Measurements from ENCODE around the gene AGFG1.

The AGFG1 gene

DNA sequence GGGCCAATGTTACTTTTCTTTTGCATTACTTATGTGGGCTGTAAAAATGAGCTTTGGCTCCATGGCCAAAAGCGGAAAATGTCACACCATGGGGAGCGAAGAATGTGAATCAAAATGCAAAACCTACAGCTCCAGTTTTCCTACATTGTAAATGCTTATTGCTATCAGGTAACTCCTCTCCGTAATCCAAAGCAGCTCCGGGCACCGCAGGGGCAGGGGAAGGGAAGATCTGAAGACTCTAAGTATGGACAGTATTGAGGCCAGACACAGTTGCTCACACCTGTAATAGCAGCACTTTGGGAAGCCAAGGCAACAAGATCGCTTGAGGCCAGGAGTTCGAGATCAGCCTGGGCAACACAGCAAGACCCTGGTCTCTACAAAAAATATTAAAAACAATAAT is 7.1 kb upstream of the AGFG1 start:
- Histone ChIP-seq H3K4me2 (ENCODE audit: low read length) (no peak overlapping the region), H3K9ac (ENCODE audit: low read length) (no peak overlapping the region), H4K8ac (ENCODE audit: low read depth, low read length) (peak overlapping the region; percentile 44), H3K4me3 (ENCODE audit: low read depth, low read length) (no peak overlapping the region), H3K4ac (ENCODE audit: low read depth, low read length) (no peak overlapping the region), H3K36me3 (ENCODE audit: control insufficient read depth in 1 of 2, insufficient read depth in 2 of 2, low read length in 2 of 2) (no peaks in the 10 kb centered on the region), H2BK5ac (ENCODE audit: low read depth, low read length, poor library complexity) (no peak overlapping the region), H3K79me1 (ENCODE audit: low read length) (peaks cover 15% of the 10 kb centered on the region), H3K18ac (ENCODE audit: low read length) (no peak overlapping the region), H2AFZ (ENCODE audit: insufficient read depth, low read length, poor library complexity) (no peak overlapping the region), H3K9me3 (ENCODE audit: insufficient read depth, low read depth, low read length) (no peaks in the 10 kb centered on the region), H3K4me1 (ENCODE audit: control insufficient read depth in 1 of 2, insufficient read depth in 2 of 2, low read length in 2 of 2) (peaks cover 10 to 13% of the 10 kb centered on the region in 2 experiments), H2BK12ac (ENCODE audit: low read length) (no peak overlapping the region), H2AK5ac (ENCODE audit: low read length) (peak overlapping the region; percentile 57), H4K12ac (ENCODE audit: low read depth, low read length) (no peak overlapping the region), H3K14ac (ENCODE audit: low read length) (peak overlapping the region; percentile 42), H3K79me2 (ENCODE audit: control insufficient read depth, insufficient read depth, low read length, poor library complexity) (no peaks in the 10 kb centered on the region), H3K27me3 (ENCODE audit: insufficient read depth, low read length) (no peaks in the 10 kb centered on the region), H2BK120ac (ENCODE audit: insufficient read depth, low read length, poor library complexity) (no peak overlapping the region), H4K91ac (ENCODE audit: low read depth, low read length) (peak overlapping the region; percentile 92), H3K27ac (ENCODE audit: low read depth, low read length) (no peak overlapping the region), H3K23ac (ENCODE audit: low read length) (no peak overlapping the region)
- peak; percentile 65 to 83 for DNase-seq
- no CpG with 5 or more reads among the region's 7 CpGs for WGBS (ENCODE audit: extremely low coverage, insufficient coverage, insufficient read length)

DNA sequence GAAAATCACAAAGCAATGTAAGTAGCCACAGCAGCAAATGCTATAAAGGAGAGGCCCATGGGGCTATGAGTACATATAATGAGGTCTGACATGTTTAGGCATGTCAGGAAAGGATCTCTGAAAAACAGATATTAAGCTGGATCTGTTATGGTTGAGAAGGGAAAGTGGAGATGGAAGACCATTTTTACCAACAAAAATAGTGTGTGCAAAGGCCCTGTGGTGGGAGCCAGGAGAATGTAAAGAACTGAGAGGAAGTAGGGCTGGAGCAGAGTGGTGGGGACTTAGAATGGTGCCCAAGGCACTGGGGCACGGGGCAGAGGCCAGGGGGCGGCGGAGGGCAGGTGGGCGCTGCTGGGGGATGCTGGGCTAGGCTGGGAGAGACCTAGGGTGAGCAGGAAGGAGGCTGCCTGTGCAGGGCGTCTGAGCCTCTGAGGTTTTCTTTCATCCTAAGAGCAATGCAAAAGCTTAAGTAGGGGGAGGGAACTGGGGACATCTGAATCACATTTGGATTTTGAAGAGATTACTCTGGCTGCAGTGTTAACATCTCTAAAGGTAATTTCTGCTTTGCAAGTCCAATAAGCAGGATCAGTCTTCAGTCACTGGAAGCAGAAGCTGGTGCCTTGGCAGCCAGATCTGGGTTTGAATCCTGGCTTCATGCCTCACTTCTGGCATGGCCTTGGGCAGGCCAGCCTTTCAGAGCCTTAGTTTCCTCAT is 4.9 kb upstream of the AGFG1 start:
- H3K79me1 ChIP-seq (ENCODE audit: low read length) = peaks cover 17% of the 10 kb centered on the region
- peaks cover under 1% of the 10 kb centered on the region for H3K79me2 ChIP-seq (ENCODE audit: control insufficient read depth, insufficient read depth, low read length, poor library complexity)
- no CpG with 5 or more reads among the region's 5 CpGs for WGBS (ENCODE audit: extremely low coverage, insufficient coverage, insufficient read length)
- H2BK5ac ChIP-seq (ENCODE audit: low read depth, low read length, poor library complexity) = peak overlapping the region; percentile 85
- H3K9me3 ChIP-seq (ENCODE audit: insufficient read depth, low read depth, low read length) = no peaks in the 10 kb centered on the region
- peak overlapping the region; percentile 30 for H3K18ac ChIP-seq (ENCODE audit: low read length)
- H4K91ac ChIP-seq (ENCODE audit: low read depth, low read length) = peak overlapping the region; percentile 85
- peak overlapping the region; percentile 46 for H2BK120ac ChIP-seq (ENCODE audit: insufficient read depth, low read length, poor library complexity)
- no peak overlapping the region for H3K23ac ChIP-seq (ENCODE audit: low read length)
- H3K36me3 ChIP-seq (ENCODE audit: control insufficient read depth in 1 of 2, insufficient read depth in 2 of 2, low read length in 2 of 2) = no peaks in the 10 kb centered on the region
- H3K4me3 ChIP-seq (ENCODE audit: low read depth, low read length) = no peak overlapping the region
- peak overlapping the region; percentile 68 for H2BK12ac ChIP-seq (ENCODE audit: low read length)
- H3K4ac ChIP-seq (ENCODE audit: low read depth, low read length) = no peak overlapping the region
- H2AK5ac ChIP-seq (ENCODE audit: low read length) = peak overlapping the region; percentile 7
- no peak for DNase-seq
- H3K4me1 ChIP-seq (ENCODE audit: control insufficient read depth in 1 of 2, insufficient read depth in 2 of 2, low read length in 2 of 2) = peaks cover 13 to 17% of the 10 kb centered on the region in 2 experiments
- H4K8ac ChIP-seq (ENCODE audit: low read depth, low read length) = peak overlapping the region; percentile 7
- H2AFZ ChIP-seq (ENCODE audit: insufficient read depth, low read length, poor library complexity) = no peak overlapping the region
- H3K27ac ChIP-seq (ENCODE audit: low read depth, low read length) = peak overlapping the region; percentile 80
- no peaks in the 10 kb centered on the region for H3K27me3 ChIP-seq (ENCODE audit: insufficient read depth, low read length)
- peak overlapping the region; percentile 17 for H3K4me2 ChIP-seq (ENCODE audit: low read length)
- peak overlapping the region; percentile 73 for H3K14ac ChIP-seq (ENCODE audit: low read length)
- H4K12ac ChIP-seq (ENCODE audit: low read depth, low read length) = peak overlapping the region; percentile 1
- H3K9ac ChIP-seq (ENCODE audit: low read length) = no peak overlapping the region

DNA sequence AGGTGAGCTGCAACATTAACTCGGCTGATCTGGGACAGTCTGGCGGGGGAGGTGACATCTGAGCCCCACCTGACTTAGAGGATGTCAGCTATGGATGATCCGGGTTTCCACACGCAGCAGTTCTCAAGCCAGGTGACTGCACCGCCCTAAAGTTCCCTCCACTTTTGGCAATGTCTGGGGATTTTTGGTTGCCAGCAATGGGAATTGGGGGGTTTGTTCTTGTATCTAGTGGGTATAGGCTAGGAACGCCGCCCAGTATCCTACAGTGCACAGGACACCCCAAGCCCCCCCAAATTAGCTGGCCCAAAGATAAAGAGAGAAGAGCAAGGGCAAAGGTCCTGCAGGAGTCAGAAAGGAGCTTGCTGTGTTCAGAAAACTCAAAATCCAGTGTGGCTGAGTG is 544 bp upstream of the AGFG1 start:
- Histone ChIP-seq H2BK12ac (ENCODE audit: low read length) (peak overlapping the region; percentile 88), H3K79me2 (ENCODE audit: control insufficient read depth, insufficient read depth, low read length, poor library complexity) (peaks cover 13% of the 10 kb centered on the region), H4K12ac (ENCODE audit: low read depth, low read length) (peak overlapping the region; percentile 46), H4K8ac (ENCODE audit: low read depth, low read length) (peak overlapping the region; percentile 73), H3K4ac (ENCODE audit: low read depth, low read length) (peak overlapping the region; percentile 51), H2AFZ (ENCODE audit: insufficient read depth, low read length, poor library complexity) (peak overlapping the region; percentile 69), H3K9ac (ENCODE audit: low read length) (no peak overlapping the region), H3K14ac (ENCODE audit: low read length) (no peak overlapping the region), H3K4me1 (ENCODE audit: control insufficient read depth in 1 of 2, insufficient read depth in 2 of 2, low read length in 2 of 2) (peaks cover 8 to 13% of the 10 kb centered on the region in 2 experiments), H2AK5ac (ENCODE audit: low read length) (peak overlapping the region; percentile 81), H3K27ac (ENCODE audit: low read depth, low read length) (no peak overlapping the region), H3K18ac (ENCODE audit: low read length) (peak overlapping the region; percentile 46), H2BK120ac (ENCODE audit: insufficient read depth, low read length, poor library complexity) (peak overlapping the region; percentile 57), H2BK5ac (ENCODE audit: low read depth, low read length, poor library complexity) (no peak overlapping the region), H3K4me3 (ENCODE audit: low read depth, low read length) (no peak overlapping the region), H3K36me3 (ENCODE audit: control insufficient read depth in 1 of 2, insufficient read depth in 2 of 2, low read length in 2 of 2) (no peaks in the 10 kb centered on the region), H3K23ac (ENCODE audit: low read length) (no peak overlapping the region), H3K9me3 (ENCODE audit: insufficient read depth, low read depth, low read length) (no peaks in the 10 kb centered on the region), H3K4me2 (ENCODE audit: low read length) (peak overlapping the region; percentile 19), H4K91ac (ENCODE audit: low read depth, low read length) (no peak overlapping the region), H3K79me1 (ENCODE audit: low read length) (peaks cover 16% of the 10 kb centered on the region), H3K27me3 (ENCODE audit: insufficient read depth, low read length) (no peaks in the 10 kb centered on the region)
- WGBS (ENCODE audit: extremely low coverage, insufficient coverage, insufficient read length) = no CpG with 5 or more reads among the region's 7 CpGs
- DNase-seq = no peak

DNA sequence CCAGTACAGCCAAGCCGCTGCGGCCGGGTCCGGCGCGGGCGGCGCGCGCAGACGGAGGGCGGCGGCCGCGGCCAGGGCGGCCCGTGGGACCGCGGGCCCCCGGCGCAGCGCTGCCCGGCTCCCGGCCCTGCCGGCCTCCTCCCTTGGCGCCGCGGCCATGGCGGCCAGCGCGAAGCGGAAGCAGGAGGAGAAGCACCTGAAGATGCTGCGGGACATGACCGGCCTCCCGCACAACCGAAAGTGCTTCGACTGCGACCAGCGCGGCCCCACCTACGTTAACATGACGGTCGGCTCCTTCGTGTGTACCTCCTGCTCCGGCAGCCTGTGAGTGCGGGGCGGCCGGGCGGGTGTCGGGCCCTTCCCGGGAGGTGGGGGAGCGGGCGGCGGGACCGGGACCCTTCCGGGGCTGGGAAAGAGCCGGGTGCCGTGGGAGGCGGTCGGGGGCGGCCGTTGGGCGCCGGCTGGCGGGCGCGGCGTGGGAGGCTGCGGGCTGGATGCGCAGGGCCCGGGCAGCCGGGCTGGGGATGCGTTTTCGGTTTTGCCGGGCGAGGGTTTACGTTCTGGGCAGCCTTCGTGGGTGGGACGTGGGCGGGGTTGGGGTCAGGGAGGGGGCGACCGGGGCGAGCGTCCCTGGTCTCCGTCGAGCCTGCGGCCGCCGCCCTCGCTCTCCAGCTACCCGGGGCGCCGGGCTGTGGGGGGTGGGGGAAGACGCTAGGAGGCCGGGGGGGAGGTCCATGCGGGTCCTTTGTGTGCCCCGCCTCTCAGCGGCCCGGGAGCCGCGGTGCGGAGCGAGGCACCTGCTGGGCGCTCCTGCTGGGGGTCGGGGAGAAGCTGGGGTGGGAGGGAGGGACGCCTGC is 537 bp downstream of the AGFG1 start:
- no peak overlapping the region for H2AFZ ChIP-seq (ENCODE audit: insufficient read depth, low read length, poor library complexity)
- H4K91ac ChIP-seq (ENCODE audit: low read depth, low read length) = peak overlapping the region; percentile 41
- H3K79me2 ChIP-seq (ENCODE audit: control insufficient read depth, insufficient read depth, low read length, poor library complexity) = peaks cover 15% of the 10 kb centered on the region
- peak; percentile 40 to 58 for DNase-seq
- no peaks in the 10 kb centered on the region for H3K9me3 ChIP-seq (ENCODE audit: insufficient read depth, low read depth, low read length)
- no peak overlapping the region for H3K23ac ChIP-seq (ENCODE audit: low read length)
- peaks cover 8% of the 10 kb centered on the region for H3K79me1 ChIP-seq (ENCODE audit: low read length)
- no CpG with 5 or more reads among the region's 106 CpGs for WGBS (ENCODE audit: extremely low coverage, insufficient coverage, insufficient read length)
- peak overlapping the region; percentile 96 for H3K9ac ChIP-seq (ENCODE audit: low read length)
- no peak overlapping the region for H2BK12ac ChIP-seq (ENCODE audit: low read length)
- H3K4ac ChIP-seq (ENCODE audit: low read depth, low read length) = peak overlapping the region; percentile 66
- H3K18ac ChIP-seq (ENCODE audit: low read length) = peak overlapping the region; percentile 26
- H4K12ac ChIP-seq (ENCODE audit: low read depth, low read length) = peak overlapping the region; percentile 10
- H3K4me3 ChIP-seq (ENCODE audit: low read depth, low read length) = peak overlapping the region; percentile 100
- H3K14ac ChIP-seq (ENCODE audit: low read length) = peak overlapping the region; percentile 47
- peak overlapping the region; percentile 68 for H4K8ac ChIP-seq (ENCODE audit: low read depth, low read length)
- H3K27ac ChIP-seq (ENCODE audit: low read depth, low read length) = peak overlapping the region; percentile 69
- peaks cover 4 to 7% of the 10 kb centered on the region in 2 experiments for H3K4me1 ChIP-seq (ENCODE audit: control insufficient read depth in 1 of 2, insufficient read depth in 2 of 2, low read length in 2 of 2)
- no peaks in the 10 kb centered on the region for H3K27me3 ChIP-seq (ENCODE audit: insufficient read depth, low read length)
- H3K36me3 ChIP-seq (ENCODE audit: control insufficient read depth in 1 of 2, insufficient read depth in 2 of 2, low read length in 2 of 2) = no peaks in the 10 kb centered on the region
- peak overlapping the region; percentile 35 for H2BK5ac ChIP-seq (ENCODE audit: low read depth, low read length, poor library complexity)
- peak overlapping the region; percentile 91 for H3K4me2 ChIP-seq (ENCODE audit: low read length)
- peak overlapping the region; percentile 3 for H2BK120ac ChIP-seq (ENCODE audit: insufficient read depth, low read length, poor library complexity)
- peak overlapping the region; percentile 38 for H2AK5ac ChIP-seq (ENCODE audit: low read length)
